GM18511 (cell line): ENCODE results near the gene C1QA.

Source experiments
- ATAC-seq: cut with Tn5 transposase; IDR thresholded peaks from one replicate; pipeline ENCODE4 v1.9.1; 2021; ENCODE audit warnings: mild to moderate bottlenecking, moderate library complexity; ENCODE audit not compliant: unreplicated experiment

The C1QA gene

DNA sequence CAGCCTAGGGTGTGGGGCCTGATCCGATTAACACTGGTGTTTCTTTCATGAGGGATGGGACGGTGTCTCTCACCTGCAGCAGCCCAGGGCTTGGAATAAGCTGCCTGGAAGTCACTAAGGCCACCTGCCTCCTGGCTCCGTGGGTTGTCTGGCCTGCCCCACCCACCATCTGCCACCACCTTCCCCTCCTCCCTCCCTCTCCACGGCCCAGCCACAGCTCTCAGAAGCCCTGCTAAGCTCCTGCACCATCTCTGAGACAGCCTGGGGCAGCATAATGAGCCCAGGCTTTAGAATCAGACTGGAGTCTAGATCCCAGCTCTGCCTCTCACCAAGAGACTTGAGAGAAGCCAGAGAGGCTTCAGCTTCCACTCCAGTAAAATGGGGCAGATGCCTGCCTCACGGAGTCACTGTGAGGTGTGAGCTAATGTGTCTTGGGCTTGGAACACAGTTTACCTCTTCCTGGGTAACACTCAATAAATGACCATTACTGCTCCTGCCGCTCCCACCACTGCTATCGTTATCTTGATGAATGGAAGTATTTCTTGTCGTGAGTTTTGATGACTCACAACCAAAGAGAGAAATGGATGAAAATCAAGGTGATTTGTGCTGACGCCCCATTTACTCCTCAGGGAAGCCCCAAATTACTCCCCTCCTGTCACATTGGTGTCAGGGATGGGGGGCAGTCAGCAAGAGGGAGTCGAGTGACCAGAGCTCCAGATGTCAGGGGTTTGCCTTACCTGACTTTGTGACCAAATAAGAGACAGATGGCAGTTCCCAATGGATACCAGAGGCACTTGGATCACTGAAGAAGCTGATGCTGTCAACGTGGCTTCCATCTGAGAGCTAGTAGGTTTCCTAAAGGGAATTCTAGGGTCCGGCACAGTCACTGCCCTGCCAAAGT, 23.5 kb upstream of the C1QA start:
- ATAC-seq, result no peak

DNA sequence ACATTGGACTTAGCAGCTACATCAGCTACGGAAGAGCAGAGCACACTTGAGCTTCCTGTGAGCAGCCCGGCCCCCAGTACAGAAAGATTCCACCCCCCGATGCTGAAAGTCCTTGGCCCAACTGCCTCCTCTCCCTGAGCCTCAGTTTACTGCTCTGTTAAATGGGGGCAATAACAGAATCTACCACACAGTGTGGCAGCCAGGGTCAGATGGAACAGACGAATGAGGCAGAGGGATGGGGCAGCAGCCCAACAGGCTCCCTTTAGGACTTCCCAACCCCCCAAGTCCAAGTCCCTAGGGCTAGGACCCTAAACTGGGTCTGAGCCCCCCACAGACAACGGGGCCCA, 22.9 kb upstream of the C1QA start:
- ATAC-seq, result no peak

DNA sequence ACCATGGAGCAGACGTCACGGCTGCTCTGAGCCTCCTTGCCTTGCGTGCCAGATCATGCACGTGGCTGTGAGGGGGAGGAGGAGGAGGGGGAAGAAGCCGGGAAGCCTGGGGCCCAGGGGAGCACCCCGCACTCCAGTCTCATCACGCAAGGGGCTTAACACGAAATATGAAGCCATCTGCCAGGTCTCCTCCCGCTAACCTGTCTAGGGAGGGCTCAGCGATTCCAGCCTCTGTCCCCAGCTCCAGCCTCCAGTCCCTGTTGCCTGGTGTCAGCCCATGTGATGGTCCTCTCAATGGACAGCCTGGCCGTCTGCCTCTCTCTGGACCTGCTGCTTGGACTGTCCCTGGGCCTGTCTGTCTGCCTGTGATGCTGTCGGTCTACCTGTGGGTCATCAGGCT, 22.5 kb upstream of the C1QA start:
- no peak for ATAC-seq

DNA sequence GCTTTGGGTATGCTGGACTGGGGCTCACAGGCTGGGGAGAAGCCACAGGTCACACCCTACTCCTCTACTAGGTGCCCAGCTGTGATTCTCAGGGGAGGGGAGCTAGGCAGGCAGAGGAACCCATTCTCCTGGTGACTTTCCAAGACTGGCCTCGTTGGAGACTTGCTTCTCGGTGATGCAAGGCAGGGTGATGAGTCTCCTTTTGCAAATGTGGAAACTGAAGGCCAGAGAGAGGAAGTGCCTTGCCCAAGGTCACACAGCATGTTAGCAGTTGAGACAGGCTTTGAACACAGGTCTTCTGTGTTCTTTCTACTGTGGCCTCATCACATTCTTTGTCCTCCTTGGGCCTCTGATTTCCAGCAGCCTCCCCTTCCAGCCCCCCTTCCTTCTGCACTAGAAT, 20.5 kb upstream of the C1QA start:
- ATAC-seq, result no peak

DNA sequence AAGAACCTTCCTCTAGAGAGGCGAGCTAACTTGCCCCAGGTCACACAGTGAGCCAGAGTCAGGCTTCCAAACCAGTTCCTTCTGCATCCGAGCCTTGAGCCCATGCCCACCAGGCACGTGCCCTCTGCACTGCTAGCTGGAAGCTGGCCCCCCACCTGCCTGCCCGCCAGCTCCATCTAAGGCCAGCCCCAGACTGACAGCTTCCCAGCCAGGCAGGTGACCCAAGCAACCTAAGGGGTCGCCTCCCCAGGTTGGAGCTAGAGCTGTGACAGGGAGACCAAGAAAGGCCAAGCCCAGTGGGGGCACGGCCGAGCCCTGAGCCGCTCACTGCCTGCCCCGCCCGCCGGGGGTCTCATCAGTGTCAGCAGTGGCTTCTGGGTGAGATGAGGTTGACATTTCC, 19.9 kb upstream of the C1QA start:
- no peak for ATAC-seq

DNA sequence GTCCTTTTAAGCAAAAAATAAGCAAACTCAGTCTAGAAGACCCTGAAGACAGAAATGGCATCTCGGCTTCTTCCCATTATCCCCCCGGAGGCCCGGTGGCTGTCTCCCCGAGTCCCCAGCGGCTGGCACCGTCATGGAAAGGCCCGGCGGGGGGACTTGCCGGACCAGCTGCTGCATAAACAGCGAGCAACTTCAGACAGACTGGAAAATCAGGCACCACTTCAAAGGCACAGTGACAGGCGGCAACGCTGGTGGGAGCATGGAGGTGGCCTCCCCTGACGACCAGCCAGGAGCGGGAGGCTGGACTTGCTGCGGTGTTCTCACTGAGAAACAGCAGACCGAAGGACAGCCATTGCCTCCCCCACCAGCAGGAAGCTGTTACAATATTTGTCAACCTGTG, 18.4 kb upstream of the C1QA start:
- no peak for ATAC-seq

DNA sequence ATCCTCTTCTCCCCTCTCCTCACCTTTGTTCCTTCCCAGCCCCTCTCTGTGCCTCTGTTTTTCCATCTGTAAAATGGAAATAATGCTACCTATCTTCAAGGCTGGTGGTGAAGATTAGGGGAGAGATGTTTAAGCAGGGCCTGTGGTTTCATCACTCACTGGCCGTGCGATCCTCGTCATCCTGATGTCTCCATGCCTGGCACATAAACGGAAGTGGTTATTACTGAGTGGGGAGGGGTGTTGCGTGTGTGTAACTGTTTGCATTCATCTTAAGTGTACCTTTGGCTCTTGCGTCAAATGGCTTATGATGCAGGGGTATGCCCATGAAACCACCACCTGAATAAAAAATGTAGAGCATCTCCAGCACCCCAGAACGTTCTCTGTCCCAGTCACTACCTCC, 17.2 kb upstream of the C1QA start:
- no peak for ATAC-seq

DNA sequence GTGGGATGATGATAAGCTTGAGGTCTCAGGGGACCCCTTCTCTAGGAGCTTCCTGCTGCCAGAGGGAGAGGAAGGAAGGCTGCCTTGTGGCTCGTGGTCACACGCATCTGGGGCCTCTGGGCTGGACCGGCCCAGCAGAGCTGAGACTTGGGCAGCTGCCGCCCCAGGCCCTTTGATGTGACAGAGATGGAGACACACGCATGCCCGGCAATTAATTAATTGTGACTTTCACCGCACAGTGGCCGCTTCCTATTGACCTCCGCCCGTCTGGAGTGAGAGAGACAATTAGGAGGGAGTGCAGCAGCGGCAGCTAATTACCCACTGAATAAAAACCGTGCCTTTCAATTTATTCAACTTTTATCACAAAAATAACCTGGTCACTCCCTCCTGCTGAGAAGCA, 16.6 kb upstream of the C1QA start:
- ATAC-seq, result no peak

DNA sequence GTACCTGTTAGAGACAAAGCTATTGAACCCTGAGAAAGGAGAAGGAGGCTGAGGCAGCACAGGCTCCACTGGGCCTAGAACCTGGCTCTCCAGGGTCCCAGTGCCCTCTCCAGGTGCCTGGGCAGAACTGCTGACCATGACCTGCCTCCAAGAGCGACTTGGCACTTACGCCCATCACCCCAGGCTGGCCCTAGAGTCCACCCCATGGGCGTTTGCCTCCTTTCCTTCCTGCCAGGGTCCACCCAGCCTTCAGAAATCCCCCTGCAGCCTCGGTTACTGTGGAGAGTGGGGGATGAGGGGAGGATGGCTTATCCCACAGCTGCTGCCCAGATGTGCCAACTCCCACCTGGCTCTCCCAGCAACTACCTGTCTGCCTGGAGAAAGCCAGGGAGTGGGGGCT, 14.7 kb upstream of the C1QA start:
- no peak for ATAC-seq

DNA sequence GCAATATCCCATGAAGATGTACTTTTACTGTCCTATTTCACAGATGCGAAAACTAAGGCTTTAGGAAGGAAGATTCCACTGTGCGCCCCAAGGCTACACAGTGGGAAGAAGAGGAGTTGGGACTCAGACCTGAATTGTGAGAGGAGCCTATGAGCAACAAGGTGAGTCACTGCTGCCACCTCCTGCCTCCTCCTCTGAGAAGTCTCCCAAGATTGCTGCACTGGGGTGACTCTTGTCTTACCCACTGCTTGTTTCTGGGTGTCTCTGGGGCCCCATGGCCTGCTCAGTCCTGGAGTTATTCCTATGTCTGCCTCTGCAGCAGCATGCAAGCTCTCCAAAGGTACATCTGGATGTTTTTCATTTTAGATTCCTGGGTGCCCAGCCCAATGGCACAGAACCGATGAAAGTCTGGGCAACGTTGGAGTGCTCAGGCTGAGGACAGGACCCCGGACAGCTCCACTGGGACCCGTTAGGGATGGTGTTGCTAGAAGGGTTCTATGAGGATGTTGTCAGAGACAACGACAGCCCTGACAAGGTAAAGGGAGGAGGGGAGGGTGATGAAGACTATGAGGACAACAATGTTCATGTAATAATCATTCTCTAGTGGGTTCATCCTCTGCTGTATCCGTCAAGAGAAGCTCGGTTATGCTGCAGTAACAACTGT, 11.0 kb upstream of the C1QA start:
- no peak for ATAC-seq

DNA sequence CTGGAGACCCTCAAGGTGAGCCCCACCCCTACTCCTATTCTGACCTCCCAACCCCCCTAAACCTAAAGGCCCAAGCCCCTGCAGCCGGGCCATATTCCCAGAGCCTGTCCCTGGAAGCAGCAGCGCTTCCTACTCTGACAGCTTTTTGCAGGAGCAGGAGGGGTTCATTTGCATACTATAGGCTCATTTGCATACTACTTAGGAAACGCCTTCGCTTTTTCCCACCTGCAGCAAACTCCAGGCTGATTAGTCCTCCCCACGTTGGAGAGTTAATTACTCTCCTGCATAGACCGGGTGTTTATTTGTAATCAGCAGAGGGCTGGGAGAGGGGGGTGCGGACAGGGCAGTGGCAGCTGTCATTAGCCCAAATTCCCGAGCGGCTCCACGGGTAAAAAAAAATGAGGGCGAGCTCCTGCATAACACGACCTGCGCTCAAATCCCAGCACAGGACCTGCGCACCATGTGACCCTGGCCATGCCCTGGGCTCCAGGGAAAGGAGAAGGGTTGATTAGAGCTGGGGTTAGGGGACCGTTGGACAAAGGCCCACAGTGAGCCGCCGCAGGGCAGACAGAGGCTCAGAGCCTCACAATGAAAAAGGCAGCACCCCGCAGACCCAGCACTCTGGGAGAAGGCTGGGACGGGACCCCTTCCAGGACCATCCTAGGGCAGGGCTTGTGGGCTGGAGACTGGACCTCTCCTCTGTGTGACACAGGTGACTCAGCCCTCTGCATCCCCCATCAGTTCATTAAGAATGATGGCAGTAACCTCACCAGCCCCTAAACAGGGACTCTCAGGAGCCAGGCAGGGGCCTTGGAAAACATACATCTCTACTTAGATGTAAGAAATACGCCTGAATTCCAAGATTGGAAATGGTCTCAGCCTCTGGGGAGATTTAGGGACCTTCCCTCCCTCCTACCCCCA, 9.9 kb upstream of the C1QA start:
- ATAC-seq, result no peak

DNA sequence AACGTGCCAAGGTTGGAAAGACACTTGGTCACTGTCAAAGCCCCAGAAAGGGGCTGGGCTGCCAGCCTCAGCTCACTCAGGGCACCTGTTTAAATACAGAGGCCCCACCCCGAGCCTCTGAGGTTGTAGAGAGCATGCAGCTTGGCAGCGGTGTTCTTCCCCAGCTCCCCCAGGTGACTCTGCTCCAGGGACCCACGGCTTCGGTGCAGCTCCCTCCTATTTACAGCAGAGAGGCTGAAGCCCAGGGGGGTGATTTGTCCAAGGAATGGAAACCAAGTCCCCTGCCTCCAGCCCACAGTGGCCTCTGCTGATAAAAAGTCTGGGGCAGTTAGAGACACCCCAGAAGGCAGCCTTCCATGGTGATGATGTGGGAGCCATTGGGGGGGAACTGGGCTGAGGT, 9.1 kb upstream of the C1QA start:
- ATAC-seq, result no peak

DNA sequence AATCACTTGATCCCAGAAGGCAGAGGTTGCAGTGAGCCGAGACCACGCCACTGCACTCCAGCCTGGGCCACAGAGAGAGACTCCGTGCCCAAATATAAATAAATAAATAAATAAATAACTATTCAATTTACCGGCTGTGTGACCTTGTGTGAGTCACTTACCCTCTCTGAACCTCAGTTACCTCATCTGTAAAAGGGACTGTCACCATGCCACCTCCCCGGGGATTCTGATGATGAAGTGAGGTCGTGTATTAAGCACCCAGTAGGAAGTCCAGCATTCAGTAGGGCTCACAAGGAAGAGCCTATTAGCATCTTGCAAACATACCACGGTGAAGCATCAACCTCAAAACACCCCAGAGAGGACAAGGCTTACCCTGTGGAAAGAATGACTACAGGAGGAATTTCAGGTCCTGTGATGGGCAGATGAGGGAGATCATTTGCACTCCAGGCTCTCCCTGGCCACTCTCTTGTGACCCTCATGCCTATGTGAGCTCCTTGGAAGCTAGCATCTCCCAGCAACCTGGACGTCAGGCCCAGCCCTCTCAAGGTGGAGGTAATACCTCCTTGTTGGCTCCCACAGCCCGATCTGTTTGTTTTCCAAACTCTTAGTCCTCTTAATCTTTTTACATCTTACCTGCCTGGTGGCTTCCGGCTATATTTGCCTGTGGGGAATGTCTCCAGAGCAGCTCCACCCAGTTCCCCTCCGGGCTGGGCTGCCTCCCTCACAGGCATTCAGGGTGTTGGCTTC, 7.6 kb upstream of the C1QA start:
- ATAC-seq, result no peak

DNA sequence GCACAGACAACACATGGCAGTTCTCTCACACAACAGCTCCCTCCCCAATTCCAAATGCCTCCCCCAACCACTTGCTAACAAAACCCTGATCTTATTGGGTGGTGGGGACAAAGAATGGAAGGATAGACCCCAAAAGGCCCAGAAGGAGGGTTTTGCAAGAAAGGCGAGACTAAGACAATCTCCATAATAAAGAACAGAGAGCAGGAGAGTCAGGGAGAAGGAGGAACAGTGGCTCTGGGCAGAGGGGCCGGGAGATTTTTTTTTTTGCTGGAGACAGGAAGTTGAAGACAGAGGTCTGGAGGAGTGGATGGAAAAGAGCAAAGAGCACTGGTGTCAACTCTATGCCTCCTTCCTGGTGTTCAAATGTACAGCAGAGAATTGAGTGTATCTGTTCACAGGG, 6.5 kb upstream of the C1QA start:
- ATAC-seq, result no peak

DNA sequence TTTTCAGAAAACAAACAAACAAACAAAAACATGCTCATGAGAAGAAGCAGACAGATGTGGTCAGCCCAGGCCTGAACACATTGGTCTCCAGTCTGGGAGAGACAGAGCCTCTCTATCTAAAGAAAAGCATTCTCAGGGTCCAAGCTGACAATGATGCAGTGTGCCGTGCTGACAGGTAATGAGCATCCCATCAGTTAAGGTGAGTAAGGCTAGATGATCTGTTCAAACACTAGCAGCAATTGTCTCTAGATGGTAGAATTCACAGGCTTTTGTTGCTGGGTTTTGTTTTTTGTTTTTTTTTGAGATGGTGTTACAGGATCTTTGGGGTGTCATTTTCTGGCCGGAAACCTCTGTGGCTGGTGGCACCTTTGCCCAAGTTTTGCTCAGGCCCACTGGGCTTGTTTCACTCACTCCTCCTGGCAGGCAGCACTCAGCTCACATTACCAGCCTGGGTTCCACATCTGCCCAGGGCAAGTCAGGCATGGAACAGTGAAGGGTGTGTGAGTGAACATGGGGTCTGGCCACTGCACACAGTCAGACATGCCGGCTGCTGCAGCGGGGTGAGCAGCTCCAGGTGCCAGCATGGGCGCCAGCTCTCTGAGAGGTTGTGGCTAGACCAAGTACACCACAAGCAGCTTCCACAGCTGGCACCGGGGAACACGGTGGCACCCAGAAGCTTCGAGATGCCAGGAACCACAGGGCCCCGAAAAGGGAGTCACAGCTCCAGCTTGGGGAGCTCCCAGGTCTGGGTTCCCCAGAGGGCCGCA, 2.5 kb upstream of the C1QA start:
- ATAC-seq, result no peak

DNA sequence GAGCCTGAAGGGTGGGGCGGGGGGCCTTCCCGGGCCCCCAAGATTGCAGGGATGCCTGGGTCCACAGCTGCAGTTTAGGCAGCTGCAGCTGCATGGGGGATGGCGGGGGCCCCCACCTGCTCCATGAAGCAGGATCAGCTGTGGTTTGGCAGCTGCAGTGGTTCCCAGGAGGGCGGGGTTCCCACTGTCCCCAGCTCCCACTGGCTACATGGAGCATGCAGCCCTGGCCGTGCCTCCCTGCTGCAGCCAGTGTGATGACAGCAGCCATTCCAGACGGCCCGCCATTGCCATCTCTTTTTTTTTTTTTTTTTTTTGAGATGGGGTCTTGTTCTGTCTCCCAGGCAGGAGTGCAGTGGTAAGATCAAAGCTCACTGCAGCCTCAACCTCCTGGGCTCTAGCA, 992 bp upstream of the C1QA start:
- no peak for ATAC-seq

DNA sequence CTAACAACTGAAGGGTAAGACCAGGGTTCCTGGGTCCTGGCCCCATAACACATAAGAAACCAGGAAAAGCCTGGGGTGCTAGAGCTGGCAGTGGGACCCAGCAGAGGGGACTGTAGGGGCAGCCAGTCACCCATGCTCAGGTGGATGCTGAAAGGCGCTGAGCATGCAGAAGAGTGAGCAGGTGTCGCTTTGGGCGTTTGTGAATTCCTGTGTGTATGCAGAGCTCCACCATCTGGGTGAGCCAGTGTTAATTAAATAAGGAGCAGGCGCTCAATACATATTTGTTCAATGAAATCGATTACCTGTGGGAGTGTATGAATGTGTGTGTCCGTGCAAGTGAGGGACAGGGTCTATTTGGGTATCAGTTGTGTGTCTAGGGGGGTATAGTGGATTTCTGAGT, 499 bp downstream of the C1QA start:
- ATAC-seq, result no peak

DNA sequence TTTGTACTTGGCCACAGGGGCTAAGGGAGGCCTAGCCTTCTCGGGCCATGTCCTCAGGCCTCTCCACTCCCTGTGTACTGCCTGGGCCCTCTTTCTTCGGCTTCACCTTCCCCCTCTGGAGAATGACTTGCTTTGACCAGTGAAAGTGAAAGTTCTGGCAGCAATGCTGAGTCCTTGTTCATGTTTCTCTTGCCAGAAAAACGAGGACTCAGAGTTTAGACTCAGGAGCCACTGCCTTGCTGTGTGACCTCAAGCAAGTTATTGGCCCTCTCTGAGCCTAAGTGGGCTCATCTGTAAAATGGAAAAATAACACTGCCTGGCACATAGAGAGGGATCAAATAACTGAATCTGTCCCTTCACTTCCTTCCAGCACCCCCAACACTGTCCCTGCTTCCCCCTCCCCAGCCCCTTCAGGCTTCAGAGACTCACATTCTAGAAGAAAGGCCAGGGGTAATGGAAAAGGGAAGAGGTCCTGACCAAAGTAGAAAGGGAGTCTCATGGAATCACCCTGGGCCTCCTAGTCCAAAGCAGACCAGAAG, 1.5 kb downstream of the C1QA start:
- ATAC-seq, result no peak

DNA sequence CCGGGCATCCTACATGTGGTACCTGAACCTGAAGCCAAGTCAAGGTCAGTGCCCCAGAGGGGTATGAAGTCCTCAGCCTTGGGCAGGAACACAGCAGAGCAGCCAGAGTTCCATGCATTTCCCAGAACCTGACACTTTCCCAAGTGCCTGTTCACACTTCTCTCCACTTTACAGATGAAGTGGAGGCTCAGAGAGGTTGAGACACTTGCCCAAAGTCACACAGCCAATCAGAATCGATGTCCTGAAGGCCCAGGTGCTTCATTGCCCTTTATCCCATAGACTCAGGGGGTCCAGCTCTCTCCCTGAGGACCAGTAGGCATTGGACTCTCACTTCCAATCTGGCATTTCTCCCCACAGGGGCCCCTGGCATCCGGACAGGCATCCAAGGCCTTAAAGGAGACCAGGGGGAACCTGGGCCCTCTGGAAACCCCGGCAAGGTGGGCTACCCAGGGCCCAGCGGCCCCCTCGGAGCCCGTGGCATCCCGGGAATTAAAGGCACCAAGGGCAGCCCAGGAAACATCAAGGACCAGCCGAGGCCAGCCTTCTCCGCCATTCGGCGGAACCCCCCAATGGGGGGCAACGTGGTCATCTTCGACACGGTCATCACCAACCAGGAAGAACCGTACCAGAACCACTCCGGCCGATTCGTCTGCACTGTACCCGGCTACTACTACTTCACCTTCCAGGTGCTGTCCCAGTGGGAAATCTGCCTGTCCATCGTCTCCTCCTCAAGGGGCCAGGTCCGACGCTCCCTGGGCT, 2.2 kb downstream of the C1QA start:
- ATAC-seq, result no peak
